Retinal pigment epithelial cell (primary cell): ENCODE results near the gene HOXC9.

Source experiments
- DNase-seq: peaks from one replicate; pipeline ENCODE4 v3.0.0-alpha.2; 2010; ENCODE audit warnings: low read depth
- H3K4me3 ChIP-seq: 2 replicates; pipeline ENCODE4 v1.5.1; 2011; ENCODE audit warnings: mild to moderate bottlenecking, low read length, control low read depth, moderate library complexity
- CTCF ChIP-seq: conservative IDR thresholded peaks from 2 replicates; pipeline ENCODE4 v1.5.1; 2011; ENCODE audit warnings: low read depth, low read length, control low read depth, inconsistent platforms

Gene HOXC9

GRCh38 chr12:53977596-53978445 is 22.1 kb upstream of the HOXC9 start:
- no peak for DNase-seq
- no peak for TF ChIP-seq CTCF
- no peak overlapping the region for H3K4me3 ChIP-seq

- no peak for TF ChIP-seq CTCF
- no peak for DNase-seq
- no peak overlapping the region for H3K4me3 ChIP-seq
Measured at GRCh38 chr12:53978477-53979356, 21.2 kb upstream of the HOXC9 start.

GRCh38 chr12:53980104-53980801 is 19.7 kb upstream of the HOXC9 start:
- no peak overlapping the region for H3K4me3 ChIP-seq
- no peak for DNase-seq
- no peak for TF ChIP-seq CTCF

- H3K4me3 ChIP-seq, result no peak overlapping the region
- TF ChIP-seq CTCF, result no peak
- DNase-seq, result no peak
Measured at GRCh38 chr12:53980802-53981496, 19.0 kb upstream of the HOXC9 start.

- no peak for TF ChIP-seq CTCF
- H3K4me3 ChIP-seq, result no peak overlapping the region
- no peak for DNase-seq
Measured at GRCh38 chr12:53981634-53982565, 18.1 kb upstream of the HOXC9 start.
